Brain pericyte (primary cell): ENCODE measurements around the gene SLC12A3.
"Not testable (repeated sequence)": the region's sequence is repeated elsewhere in the genome, so short reads cannot be mapped to it uniquely, and the experiment has no call there.

Experiments
- DNase-seq: peaks from one replicate; pipeline ENCODE4 v3.0.0-alpha.2; 2012; ENCODE audit warnings: low read depth, low spot score

Gene SLC12A3

GRCh38 chr16:56866955-56867830 lies 2.2 kb downstream of the SLC12A3 start:
- DNase-seq, result no peak

GRCh38 chr16:56868175-56868574 lies 3.2 kb downstream of the SLC12A3 start:
- no peak for DNase-seq

GRCh38 chr16:56868766-56869165 lies 3.8 kb downstream of the SLC12A3 start:
- not testable (repeated sequence) for DNase-seq

GRCh38 chr16:56869513-56870275 lies 4.7 kb downstream of the SLC12A3 start:
- DNase-seq, result no peak

GRCh38 chr16:56870276-56870888 lies 5.4 kb downstream of the SLC12A3 start:
- DNase-seq, result no peak

- no peak for DNase-seq
These were observed 6.2 kb downstream of the SLC12A3 start for GRCh38 chr16:56871172-56871593.

- DNase-seq, result no peak
These were observed 7.9 kb downstream of the SLC12A3 start for GRCh38 chr16:56872863-56873391.

- no peak for DNase-seq
These were observed 9.8 kb downstream of the SLC12A3 start for GRCh38 chr16:56874800-56875199.

- DNase-seq, result no peak
These were observed 11.0 kb downstream of the SLC12A3 start for GRCh38 chr16:56876048-56876447.

- no peak for DNase-seq
These were observed 12.6 kb downstream of the SLC12A3 start for GRCh38 chr16:56877486-56878182.

- no peak for DNase-seq
These were observed 13.4 kb downstream of the SLC12A3 start for GRCh38 chr16:56878282-56878854.

GRCh38 chr16:56879276-56879675 lies 14.3 kb downstream of the SLC12A3 start:
- no peak for DNase-seq

GRCh38 chr16:56880176-56880575 lies 15.2 kb downstream of the SLC12A3 start:
- no peak for DNase-seq

- DNase-seq, result no peak
These were observed 15.7 kb downstream of the SLC12A3 start for GRCh38 chr16:56880685-56881084.

GRCh38 chr16:56882077-56882800 lies 17.2 kb downstream of the SLC12A3 start:
- no peak for DNase-seq

GRCh38 chr16:56883586-56883985 lies 18.6 kb downstream of the SLC12A3 start:
- no peak for DNase-seq

GRCh38 chr16:56884026-56884582 lies 19.1 kb downstream of the SLC12A3 start:
- DNase-seq, result no peak

GRCh38 chr16:56884929-56885328 lies 19.9 kb downstream of the SLC12A3 start:
- not testable (repeated sequence) for DNase-seq

GRCh38 chr16:56885446-56886162 lies 20.6 kb downstream of the SLC12A3 start:
- DNase-seq, result no peak
